Transverse colon (tissue), 4 donors: ENCODE data around the gene FOXP1. TPM values are rescaled to one million over a fixed set of nuclear protein-coding genes. Genes with fewer than 3 reads are reported as not detected.

Source experiments
- DNase-seq: peaks from one replicate; pipeline ENCODE4 v3.0.0-alpha.2; 2019
- H3K27ac ChIP-seq, 4 donors: fragments of 200-600 bp; sonication (generic); 2 replicates each; pipeline ENCODE4 v1.5.1; 2016 to 2018; ENCODE audit warnings: inconsistent platforms in 4 of 4
- H3K27me3 ChIP-seq: fragments of 200-600 bp; sonication (generic); 2 replicates; pipeline ENCODE4 v1.5.1; 2017; ENCODE audit warnings: inconsistent platforms
- H3K36me3 ChIP-seq, 4 donors: fragments of 200-600 bp; sonication (generic); 2 replicates each; pipeline ENCODE4 v1.5.1; 2017 to 2019; ENCODE audit warnings: inconsistent platforms in 4 of 4
- H3K4me1 ChIP-seq, 4 donors: fragments of 200-600 bp; sonication (generic); 2 replicates each; pipeline ENCODE4 v1.5.1; 2017 to 2020; ENCODE audit warnings: inconsistent platforms in 4 of 4
- H3K4me3 ChIP-seq, 4 donors: fragments of 200-600 bp; sonication (generic); 1 replicate in 1 of 4; 2 replicates in 3 of 4; pipeline versions ENCODE4 v1.5.1 to v1.6.1; 2017 to 2019; ENCODE audit warnings: inconsistent platforms in 4 of 4
- H3K9me3 ChIP-seq, 2 donors: fragments of 200-600 bp; sonication (generic); 2 replicates each; pipeline ENCODE4 v1.5.1; 2017 to 2019; ENCODE audit warnings: inconsistent platforms in 2 of 2
- CTCF ChIP-seq, 5 experiments: fragments of 200-600 bp in 3 of 5; fragments of 450-650 bp in 2 of 5; sonication (generic) in 3 of 5; IDR thresholded peaks; 1 replicate in 2 of 5; 2 replicates in 3 of 5; pipeline ENCODE4 v1.5.1; 2016 to 2017; ENCODE audit warnings: antibody characterized with exemption in 5 of 5, inconsistent platforms in 3 of 5, mild to moderate bottlenecking in 2 of 5, moderate library complexity in 1 of 5
- EP300 ChIP-seq: sonication (generic); formaldehyde crosslinking; IDR thresholded peaks from one replicate; pipeline ENCODE4 v1.6.1; 2017; ENCODE audit warnings: antibody characterized with exemption, low read depth
- POLR2A ChIP-seq: fragments of 450-650 bp; IDR thresholded peaks from one replicate; pipeline ENCODE4 v1.6.1; 2016; ENCODE audit warnings: antibody characterized with exemption, mild to moderate bottlenecking, moderate library complexity
- POLR2AphosphoS5 ChIP-seq, 3 donors: sonication (generic); formaldehyde crosslinking; IDR thresholded peaks; one replicate each; pipeline ENCODE4 v1.6.1; 2016; ENCODE audit warnings: antibody characterized with exemption in 3 of 3
- WGBS, 2 donors: methylation state at CpG; one replicate each; pipeline ENCODE4 v1.1.5; 2018; ENCODE audit warnings: low coverage in 1 of 2; 5-methylcytosine and 5-hydroxymethylcytosine counted together
- in situ Hi-C, 4 donors: fragments of 200-750 bp; cut with MboI; loops; one replicate each; pipeline versions ENCODE4 v1.15.0 to v1.15.1; 2017; ENCODE audit warnings: low sequenced_read_pairs in 3 of 4, low pct_ligation_motif_present in 1 of 4, low pct_unique_long_range_greater_than_20kb in 1 of 4
- intact Hi-C: fragments of 100-400 bp; cut with DNase I; formaldehyde crosslinking; loops from one replicate; pipeline ENCODE4 v1.15.1; 2023; ENCODE audit warnings: low total_unique reads
- total RNA-seq, 4 donors: library from RNA; depleted of rRNA; stranded (reverse); fragments of >200 nt; gene quantifications; one replicate each; pipeline ENCODE4 v1.1.0, GENCODE V29; 2016

Gene FOXP1
- total RNA-seq, 4 donors from 2014 or later = 102 to 260 (median 150) TPM

- H3K36me3 ChIP-seq = no peaks in the 10 kb centered on the region
- no peaks in the 10 kb centered on the region for H3K27me3 ChIP-seq
- no peaks in the 10 kb centered on the region for H3K9me3 ChIP-seq
- in situ Hi-C loops (no loop called here), intact Hi-C loops (no loop called here)
- H3K4me3 ChIP-seq = no peak overlapping the region
- no peak overlapping the region for H3K27ac ChIP-seq
- H3K4me1 ChIP-seq = peaks cover 0 to 22% (median 9%) of the 10 kb centered on the region in 4 donors
- no peak for DNase-seq
- TF ChIP-seq POLR2A (no peak), CTCF (IDR thresholded peaks at IDR 0.05) (no peak), EP300 (no peak), POLR2AphosphoS5 (IDR thresholded peaks at IDR 0.05) (no peak)
- 88 to 91% methylated on average over 5 to 8 of the region's 8 CpGs for WGBS, 2 donors
Measured at GRCh38 chr3:71565976-71566375, 17.6 kb downstream of the FOXP1 start.

- peaks cover 0 to 22% (median 7%) of the 10 kb centered on the region in 4 donors for H3K4me1 ChIP-seq
- no peak overlapping the region for H3K4me3 ChIP-seq
- no peaks in the 10 kb centered on the region for H3K27me3 ChIP-seq
- TF ChIP-seq EP300 = no peak
- TF ChIP-seq POLR2AphosphoS5 (IDR thresholded peaks at IDR 0.05) = no peak
- TF ChIP-seq POLR2A = no peak
- no peak for TF ChIP-seq CTCF (IDR thresholded peaks at IDR 0.05)
- H3K27ac ChIP-seq = no peak overlapping the region
- no peak for DNase-seq
- H3K9me3 ChIP-seq = no peaks in the 10 kb centered on the region
- intact Hi-C loops (no loop called here), in situ Hi-C loops (no loop called here)
- H3K36me3 ChIP-seq = no peaks in the 10 kb centered on the region
- WGBS, 2 donors = 76 to 78% methylated on average over 6 to 7 of the region's 7 CpGs
Measured at GRCh38 chr3:71565316-71565715, 18.2 kb downstream of the FOXP1 start.

GRCh38 chr3:71564361-71564760 lies 19.2 kb downstream of the FOXP1 start:
- in situ Hi-C loops (no loop called here), intact Hi-C loops (no loop called here)
- DNase-seq = no peak
- Histone ChIP-seq H3K36me3 (no peaks in the 10 kb centered on the region), H3K4me3 (no peak overlapping the region), H3K9me3 (no peaks in the 10 kb centered on the region), H3K27me3 (no peaks in the 10 kb centered on the region), H3K27ac (peak overlapping the region in 1 of 4 donors; percentile 29), H3K4me1 (peaks cover 0 to 22% (median 7%) of the 10 kb centered on the region in 4 donors)
- 46 to 72% methylated on average over 6 of the region's 6 CpGs for WGBS, 2 donors
- no peak for TF ChIP-seq EP300
- no peak for TF ChIP-seq POLR2A
- no peak for TF ChIP-seq POLR2AphosphoS5 (IDR thresholded peaks at IDR 0.05)
- no peak for TF ChIP-seq CTCF (IDR thresholded peaks at IDR 0.05)

GRCh38 chr3:71563827-71564226 lies 19.7 kb downstream of the FOXP1 start:
- intact Hi-C loops (no loop called here), in situ Hi-C loops (no loop called here)
- peaks cover 0 to 18% (median 7%) of the 10 kb centered on the region in 4 donors for H3K4me1 ChIP-seq
- no peaks in the 10 kb centered on the region for H3K36me3 ChIP-seq
- no peaks in the 10 kb centered on the region for H3K27me3 ChIP-seq
- WGBS, 2 donors = 29 to 37% methylated on average over 1 to 3 of the region's 3 CpGs
- H3K4me3 ChIP-seq = no peak overlapping the region
- H3K9me3 ChIP-seq = no peaks in the 10 kb centered on the region
- H3K27ac ChIP-seq = peak overlapping the region in 1 of 4 donors; percentile 29
- DNase-seq = no peak
- TF ChIP-seq EP300 (no peak), POLR2A (no peak), CTCF (IDR thresholded peaks at IDR 0.05) (no peak), POLR2AphosphoS5 (IDR thresholded peaks at IDR 0.05) (no peak)
